Upper lobe of left lung (tissue), 4 donors: ENCODE data around the gene DENND4B.

Experiments
- CTCF ChIP-seq, 6 experiments: fragments of 450-650 bp in 4 of 6; fragments of 200-600 bp in 2 of 6; sonication (generic) in 2 of 6; IDR thresholded peaks; one replicate each; pipeline ENCODE4 v1.5.1; 2016 to 2019; ENCODE audit warnings: antibody characterized with exemption in 6 of 6
- EP300 ChIP-seq, 4 donors: sonication (generic); formaldehyde crosslinking; IDR thresholded peaks; one replicate each; pipeline ENCODE4 v1.5.1; 2017; ENCODE audit warnings: antibody characterized with exemption in 4 of 4, control low read depth in 2 of 4
- POLR2A ChIP-seq, 4 donors: fragments of 450-650 bp; IDR thresholded peaks; one replicate each; pipeline ENCODE4 v1.5.1; 2016 to 2017; ENCODE audit warnings: antibody characterized with exemption in 4 of 4, mild to moderate bottlenecking in 2 of 4
- POLR2AphosphoS5 ChIP-seq, 2 donors: sonication (generic); formaldehyde crosslinking; IDR thresholded peaks; one replicate each; pipeline ENCODE4 v1.5.1; 2017; ENCODE audit warnings: antibody characterized with exemption in 2 of 2

- no peak for TF ChIP-seq CTCF (IDR thresholded peaks at IDR 0.05)
- no peak for TF ChIP-seq EP300 (IDR thresholded peaks at IDR 0.05)
- no peak for TF ChIP-seq POLR2A (IDR thresholded peaks at IDR 0.05)
- TF ChIP-seq POLR2AphosphoS5 (IDR thresholded peaks at IDR 0.05): no peak
Observed at GRCh38 chr1:153940756-153941155, 5.8 kb downstream of the DENND4B start.
